ENCODE measurements around the gene ADAMTS5.

- TF ChIP-seq, protein P1, sequence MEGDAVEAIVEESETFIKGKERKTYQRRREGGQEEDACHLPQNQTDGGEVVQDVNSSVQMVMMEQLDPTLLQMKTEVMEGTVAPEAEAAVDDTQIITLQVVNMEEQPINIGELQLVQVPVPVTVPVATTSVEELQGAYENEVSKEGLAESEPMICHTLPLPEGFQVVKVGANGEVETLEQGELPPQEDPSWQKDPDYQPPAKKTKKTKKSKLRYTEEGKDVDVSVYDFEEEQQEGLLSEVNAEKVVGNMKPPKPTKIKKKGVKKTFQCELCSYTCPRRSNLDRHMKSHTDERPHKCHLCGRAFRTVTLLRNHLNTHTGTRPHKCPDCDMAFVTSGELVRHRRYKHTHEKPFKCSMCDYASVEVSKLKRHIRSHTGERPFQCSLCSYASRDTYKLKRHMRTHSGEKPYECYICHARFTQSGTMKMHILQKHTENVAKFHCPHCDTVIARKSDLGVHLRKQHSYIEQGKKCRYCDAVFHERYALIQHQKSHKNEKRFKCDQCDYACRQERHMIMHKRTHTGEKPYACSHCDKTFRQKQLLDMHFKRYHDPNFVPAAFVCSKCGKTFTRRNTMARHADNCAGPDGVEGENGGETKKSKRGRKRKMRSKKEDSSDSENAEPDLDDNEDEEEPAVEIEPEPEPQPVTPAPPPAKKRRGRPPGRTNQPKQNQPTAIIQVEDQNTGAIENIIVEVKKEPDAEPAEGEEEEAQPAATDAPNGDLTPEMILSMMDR (conservative IDR thresholded peaks at IDR 0.05), result no peak
- no peak for TF ChIP-seq EZH2 (IDR thresholded peaks at IDR 0.05; ENCODE audit: low read depth)
Measured at GRCh38 chr21:26983576-26983975, 16.7 kb upstream of the ADAMTS5 start.
